K562 (cell line): Measurements from ENCODE around the gene NDRG4. TPM values are rescaled to one million over a fixed set of nuclear protein-coding genes. Genes with fewer than 3 reads are reported as not detected.

Source experiments
- ATF7 ChIP-seq: fragments of 450-650 bp; IDR thresholded peaks from 2 replicates; pipeline ENCODE4 v1.7.1; 2014; ENCODE audit warnings: mild to moderate bottlenecking, moderate library complexity
- BCL6 ChIP-seq: fragments of 250-450 bp; sonication (Bioruptor Pico); IDR thresholded peaks from 2 replicates; pipeline ENCODE4 v1.4.0; 2020
- CCAR2 ChIP-seq: fragments of 200-400 bp; formaldehyde crosslinking; IDR thresholded peaks from 2 replicates; pipeline ENCODE4 v1.6.1; 2017; ENCODE audit warnings: mild to moderate bottlenecking, low read depth, low read length
- HCFC1 ChIP-seq: IDR thresholded peaks from 2 replicates; pipeline ENCODE4 v1.6.1; 2012; ENCODE audit warnings: low read depth, low read length, improper control_type of control experiment
- KDM2B ChIP-seq: fragments of 250-450 bp; sonication (Bioruptor Pico); IDR thresholded peaks from 2 replicates; pipeline ENCODE4 v1.8.0; 2021; ENCODE audit warnings: mild to moderate bottlenecking, moderate library complexity
- L3MBTL2 ChIP-seq: fragments of 450-650 bp; IDR thresholded peaks from 2 replicates; pipeline ENCODE4 v1.6.1; 2016; ENCODE audit warnings: mild to moderate bottlenecking, moderate library complexity
- LCOR ChIP-seq: sonication (generic); formaldehyde crosslinking; IDR thresholded peaks from 2 replicates; pipeline ENCODE4 v1.8.0; 2022; ENCODE audit warnings: mild to moderate bottlenecking, missing genetic modification reagents
- NUFIP1 ChIP-seq: fragments of 450-650 bp; IDR thresholded peaks from 2 replicates; pipeline ENCODE4 v1.6.1; 2018; ENCODE audit not compliant: partially characterized antibody
- PCBP1 ChIP-seq: fragments of 200-400 bp; formaldehyde crosslinking; IDR thresholded peaks from 2 replicates; pipeline ENCODE4 v1.6.1; 2018; ENCODE audit warnings: mild to moderate bottlenecking, low read depth, low read length; ENCODE audit not compliant: poor library complexity, severe bottlenecking
- PHB2 ChIP-seq: fragments of 450-650 bp; IDR thresholded peaks from 2 replicates; pipeline ENCODE4 v1.6.1; 2017; ENCODE audit warnings: low read depth
- POLR2G ChIP-seq: fragments of 200-400 bp; formaldehyde crosslinking; IDR thresholded peaks from 2 replicates; pipeline ENCODE4 v1.6.1; 2017; ENCODE audit warnings: low read depth, mild to moderate bottlenecking, antibody characterized with exemption, low read length, moderate library complexity
- RAD21 ChIP-seq, 2 experiments: fragments of 250-450 bp in 1 of 2; fragments of 450-650 bp in 1 of 2; sonication (Bioruptor Pico) in 1 of 2; formaldehyde crosslinking in 1 of 2; IDR thresholded peaks in 1 of 2; conservative IDR thresholded peaks in 1 of 2; 2 replicates each; pipeline versions ENCODE4 v1.4.0 to v1.8.0; 2020 to 2022; ENCODE audit warnings: mild to moderate bottlenecking in 2 of 2, moderate library complexity in 1 of 2
- RCOR1 ChIP-seq, 2 experiments: IDR thresholded peaks; 2 replicates each; pipeline ENCODE4 v1.6.1; 2012; ENCODE audit warnings: low read depth in 2 of 2, low read length in 2 of 2, borderline replicate concordance in 1 of 2, improper control_type of control experiment in 1 of 2
- THRAP3 ChIP-seq: fragments of 450-650 bp; IDR thresholded peaks from 2 replicates; pipeline ENCODE4 v1.6.1; 2016; ENCODE audit warnings: mild to moderate bottlenecking, inconsistent platforms, borderline replicate concordance
- ZBTB1 ChIP-seq: sonication (generic); formaldehyde crosslinking; IDR thresholded peaks from 2 replicates; pipeline ENCODE4 v1.8.1; 2023; ENCODE audit warnings: missing genetic modification reagents, low read depth, mild to moderate bottlenecking, borderline replicate concordance
- ZNF174 ChIP-seq: fragments of 250-450 bp; sonication (Bioruptor Pico); IDR thresholded peaks from 2 replicates; pipeline ENCODE4 v1.4.0; 2020; ENCODE audit warnings: mild to moderate bottlenecking
- polyA plus RNA-seq, 8 experiments: library from polyadenylated mRNA; depleted of rRNA in 4 of 8; stranded (reverse) in 5 of 8; unstranded in 3 of 8; fragments of >200 nt; fragmentation: Nextera tagmentation in 2 of 8; fragmentation: Illumina TruSeq in 1 of 8; extraction: Ambion mirVana in 2 of 8; extraction: Trizol in 1 of 8; gene quantifications; 2 replicates each; pipeline versions ENCODE4 v1.2.1 to v1.2.3, GENCODE V29; 2011 to 2014; ENCODE audit warnings: inconsistent platforms in 1 of 8, missing spikeins in 1 of 8
- total RNA-seq, 7 experiments: library from RNA; depleted of rRNA in 6 of 7; stranded (reverse); fragments of >200 nt in 6 of 7; fragmentation: Illumina TruSeq in 2 of 7; extraction: Trizol in 2 of 7; gene quantifications; 2 replicates each; pipeline versions ENCODE4 v1.2.1 to v1.2.3, GENCODE V29; 2011 to 2021; ENCODE audit warnings: low replicate concordance in 1 of 7
- TF ChIP-seq, protein P1 (sequence below): sonication (generic); formaldehyde crosslinking; IDR thresholded peaks from 2 replicates; pipeline ENCODE4 v1.8.0; 2022; ENCODE audit warnings: missing genetic modification reagents, mild to moderate bottlenecking, moderate library complexity, borderline replicate concordance
- TF ChIP-seq, protein P2 (sequence below): fragments of 450-650 bp; IDR thresholded peaks from 2 replicates; pipeline ENCODE4 v1.7.1; 2018; ENCODE audit warnings: mild to moderate bottlenecking, low read depth; ENCODE audit not compliant: partially characterized antibody
- TF ChIP-seq, protein P3 (sequence below): fragments of 250-450 bp; sonication (Bioruptor Pico); IDR thresholded peaks from 2 replicates; pipeline ENCODE4 v1.9.0; 2021; ENCODE audit warnings: mild to moderate bottlenecking
- TF ChIP-seq, protein P4 (sequence below), 2 experiments: IDR thresholded peaks; 2 replicates each; pipeline ENCODE4 v1.6.1; 2012; ENCODE audit warnings: improper control_type of control experiment in 2 of 2, low read depth in 2 of 2, low read length in 2 of 2, borderline replicate concordance in 1 of 2
- TF ChIP-seq, protein P5 (sequence below): fragments of 450-650 bp; conservative IDR thresholded peaks from 2 replicates; pipeline ENCODE4 v1.6.1; 2016; ENCODE audit warnings: missing genetic modification characterization, low read depth, mild to moderate bottlenecking, missing compliant biosample characterization, moderate library complexity

Gene NDRG4
- total and polyA plus RNA-seq, 9 of the 15 experiments (the other 6 are each of a cell fraction or from before 2014, with no cell fraction given), result 0.06 to 0.95 (median 0.28) TPM

DNA sequence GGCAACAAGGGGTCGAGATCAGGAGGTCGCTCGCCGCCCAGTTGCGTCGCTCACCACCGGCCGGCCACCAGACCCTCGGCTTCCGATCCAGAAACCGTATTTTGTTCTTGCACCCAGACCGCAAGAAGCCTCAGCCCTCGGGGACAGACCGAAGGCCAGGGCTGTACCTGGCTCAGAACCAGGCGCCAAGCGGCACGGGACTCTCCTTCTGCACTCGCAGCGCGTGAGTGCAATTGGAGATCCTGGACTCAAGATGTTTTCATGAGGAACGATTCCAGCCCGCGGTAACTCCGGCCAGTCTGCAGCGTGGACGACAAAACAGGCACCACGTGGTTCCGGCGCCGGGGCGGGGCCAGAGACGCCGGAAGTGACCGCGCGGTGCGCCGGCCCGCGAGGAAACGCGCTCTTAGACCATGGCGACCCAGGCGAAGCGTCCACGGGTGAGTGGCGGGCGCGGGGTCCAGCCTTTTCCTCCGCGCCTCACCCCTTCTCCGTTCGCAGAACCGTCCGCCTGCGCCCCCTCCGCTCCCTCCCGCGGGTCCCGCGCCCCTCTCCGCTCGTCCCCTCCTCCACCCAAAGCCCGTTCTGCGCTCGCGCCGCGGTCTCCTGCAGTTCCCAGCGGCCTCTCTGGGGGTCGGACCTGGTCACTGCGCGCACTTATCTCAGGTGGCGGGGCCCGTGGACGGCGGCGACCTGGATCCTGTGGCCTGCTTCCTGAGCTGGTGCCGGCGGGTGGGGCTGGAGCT lies 15.4 kb downstream of the NDRG4 start, which contains the start of gene SETD6 (continued):
- TF ChIP-seq, protein P1, sequence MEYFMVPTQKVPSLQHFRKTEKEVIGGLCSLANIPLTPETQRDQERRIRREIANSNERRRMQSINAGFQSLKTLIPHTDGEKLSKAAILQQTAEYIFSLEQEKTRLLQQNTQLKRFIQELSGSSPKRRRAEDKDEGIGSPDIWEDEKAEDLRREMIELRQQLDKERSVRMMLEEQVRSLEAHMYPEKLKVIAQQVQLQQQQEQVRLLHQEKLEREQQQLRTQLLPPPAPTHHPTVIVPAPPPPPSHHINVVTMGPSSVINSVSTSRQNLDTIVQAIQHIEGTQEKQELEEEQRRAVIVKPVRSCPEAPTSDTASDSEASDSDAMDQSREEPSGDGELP (CRISPR knock-in tag), result peak; percentile 79
- TF ChIP-seq, protein P2, sequence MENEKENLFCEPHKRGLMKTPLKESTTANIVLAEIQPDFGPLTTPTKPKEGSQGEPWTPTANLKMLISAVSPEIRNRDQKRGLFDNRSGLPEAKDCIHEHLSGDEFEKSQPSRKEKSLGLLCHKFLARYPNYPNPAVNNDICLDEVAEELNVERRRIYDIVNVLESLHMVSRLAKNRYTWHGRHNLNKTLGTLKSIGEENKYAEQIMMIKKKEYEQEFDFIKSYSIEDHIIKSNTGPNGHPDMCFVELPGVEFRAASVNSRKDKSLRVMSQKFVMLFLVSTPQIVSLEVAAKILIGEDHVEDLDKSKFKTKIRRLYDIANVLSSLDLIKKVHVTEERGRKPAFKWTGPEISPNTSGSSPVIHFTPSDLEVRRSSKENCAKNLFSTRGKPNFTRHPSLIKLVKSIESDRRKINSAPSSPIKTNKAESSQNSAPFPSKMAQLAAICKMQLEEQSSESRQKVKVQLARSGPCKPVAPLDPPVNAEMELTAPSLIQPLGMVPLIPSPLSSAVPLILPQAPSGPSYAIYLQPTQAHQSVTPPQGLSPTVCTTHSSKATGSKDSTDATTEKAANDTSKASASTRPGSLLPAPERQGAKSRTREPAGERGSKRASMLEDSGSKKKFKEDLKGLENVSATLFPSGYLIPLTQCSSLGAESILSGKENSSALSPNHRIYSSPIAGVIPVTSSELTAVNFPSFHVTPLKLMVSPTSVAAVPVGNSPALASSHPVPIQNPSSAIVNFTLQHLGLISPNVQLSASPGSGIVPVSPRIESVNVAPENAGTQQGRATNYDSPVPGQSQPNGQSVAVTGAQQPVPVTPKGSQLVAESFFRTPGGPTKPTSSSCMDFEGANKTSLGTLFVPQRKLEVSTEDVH, result no peak
- TF ChIP-seq ZNF174 (no peak), BCL6 (no peak), RAD21 (CRISPR knock-in tag; conservative IDR thresholded peaks at IDR 0.05 in 1 of 2, IDR thresholded peaks at IDR 0.05 in 1 of 2) (no peak), PHB2 (no peak), RCOR1 (IDR thresholded peaks at IDR 0.05; ENCODE audit: borderline replicate concordance in 1 of 2, low read depth in 2 of 2, low read length in 2 of 2) (no peak), LCOR (peak; percentile 82), ZBTB1 (CRISPR knock-in tag) (no peak; the same call in 1 of the 2 replicates), L3MBTL2 (peak; percentile 91), KDM2B (CRISPR knock-in tag) (no peak), HCFC1 (peak; percentile 65), NUFIP1 (no peak), CCAR2 (no peak), THRAP3 (no peak), PCBP1 (peak; percentile 91), ATF7 (peak; percentile 77), POLR2G (peak; percentile 96)
- TF ChIP-seq, protein P3, sequence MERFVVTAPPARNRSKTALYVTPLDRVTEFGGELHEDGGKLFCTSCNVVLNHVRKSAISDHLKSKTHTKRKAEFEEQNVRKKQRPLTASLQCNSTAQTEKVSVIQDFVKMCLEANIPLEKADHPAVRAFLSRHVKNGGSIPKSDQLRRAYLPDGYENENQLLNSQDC, result no peak
- TF ChIP-seq, protein P4, sequence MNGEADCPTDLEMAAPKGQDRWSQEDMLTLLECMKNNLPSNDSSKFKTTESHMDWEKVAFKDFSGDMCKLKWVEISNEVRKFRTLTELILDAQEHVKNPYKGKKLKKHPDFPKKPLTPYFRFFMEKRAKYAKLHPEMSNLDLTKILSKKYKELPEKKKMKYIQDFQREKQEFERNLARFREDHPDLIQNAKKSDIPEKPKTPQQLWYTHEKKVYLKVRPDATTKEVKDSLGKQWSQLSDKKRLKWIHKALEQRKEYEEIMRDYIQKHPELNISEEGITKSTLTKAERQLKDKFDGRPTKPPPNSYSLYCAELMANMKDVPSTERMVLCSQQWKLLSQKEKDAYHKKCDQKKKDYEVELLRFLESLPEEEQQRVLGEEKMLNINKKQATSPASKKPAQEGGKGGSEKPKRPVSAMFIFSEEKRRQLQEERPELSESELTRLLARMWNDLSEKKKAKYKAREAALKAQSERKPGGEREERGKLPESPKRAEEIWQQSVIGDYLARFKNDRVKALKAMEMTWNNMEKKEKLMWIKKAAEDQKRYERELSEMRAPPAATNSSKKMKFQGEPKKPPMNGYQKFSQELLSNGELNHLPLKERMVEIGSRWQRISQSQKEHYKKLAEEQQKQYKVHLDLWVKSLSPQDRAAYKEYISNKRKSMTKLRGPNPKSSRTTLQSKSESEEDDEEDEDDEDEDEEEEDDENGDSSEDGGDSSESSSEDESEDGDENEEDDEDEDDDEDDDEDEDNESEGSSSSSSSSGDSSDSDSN (IDR thresholded peaks at IDR 0.05; ENCODE audit: borderline replicate concordance in 1 of 2, low read depth in 2 of 2, low read length in 2 of 2), result no peak
- TF ChIP-seq, protein P5, sequence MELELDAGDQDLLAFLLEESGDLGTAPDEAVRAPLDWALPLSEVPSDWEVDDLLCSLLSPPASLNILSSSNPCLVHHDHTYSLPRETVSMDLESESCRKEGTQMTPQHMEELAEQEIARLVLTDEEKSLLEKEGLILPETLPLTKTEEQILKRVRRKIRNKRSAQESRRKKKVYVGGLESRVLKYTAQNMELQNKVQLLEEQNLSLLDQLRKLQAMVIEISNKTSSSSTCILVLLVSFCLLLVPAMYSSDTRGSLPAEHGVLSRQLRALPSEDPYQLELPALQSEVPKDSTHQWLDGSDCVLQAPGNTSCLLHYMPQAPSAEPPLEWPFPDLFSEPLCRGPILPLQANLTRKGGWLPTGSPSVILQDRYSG (tag), result no peak
